C4-2B (cell line): ENCODE results near the gene ETV6.

ENCODE experiments used
- ZFX ChIP-seq: fragments of 450-650 bp; IDR thresholded peaks from 2 replicates; pipeline ENCODE4 v1.6.1; 2017
- TF ChIP-seq, protein P1 (sequence below): fragments of 450-650 bp; conservative IDR thresholded peaks from 2 replicates; pipeline ENCODE4 v1.5.1; 2017; ENCODE audit warnings: mild to moderate bottlenecking

DNA sequence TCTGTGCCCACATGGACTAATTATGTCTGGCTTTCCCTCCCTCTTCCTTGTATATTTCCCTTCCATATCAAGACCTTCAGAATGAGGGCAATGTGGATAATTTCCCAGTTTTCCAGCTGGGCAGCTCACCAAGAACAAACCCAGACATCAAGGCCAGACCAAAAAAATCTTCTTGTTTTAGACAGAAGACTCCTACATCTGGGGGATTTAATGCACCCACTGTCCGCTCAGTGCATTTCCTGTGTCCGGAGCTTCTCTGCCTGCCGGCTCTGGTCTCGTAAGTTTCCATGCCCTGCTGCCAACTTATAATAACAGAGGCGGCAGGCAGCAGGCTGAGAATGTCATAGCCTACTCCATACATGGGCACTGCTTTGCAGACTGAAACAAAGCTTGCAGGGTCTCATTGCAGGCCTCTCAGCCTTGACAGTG lies 214.0 kb downstream of the ETV6 start:
- TF ChIP-seq, protein P1, sequence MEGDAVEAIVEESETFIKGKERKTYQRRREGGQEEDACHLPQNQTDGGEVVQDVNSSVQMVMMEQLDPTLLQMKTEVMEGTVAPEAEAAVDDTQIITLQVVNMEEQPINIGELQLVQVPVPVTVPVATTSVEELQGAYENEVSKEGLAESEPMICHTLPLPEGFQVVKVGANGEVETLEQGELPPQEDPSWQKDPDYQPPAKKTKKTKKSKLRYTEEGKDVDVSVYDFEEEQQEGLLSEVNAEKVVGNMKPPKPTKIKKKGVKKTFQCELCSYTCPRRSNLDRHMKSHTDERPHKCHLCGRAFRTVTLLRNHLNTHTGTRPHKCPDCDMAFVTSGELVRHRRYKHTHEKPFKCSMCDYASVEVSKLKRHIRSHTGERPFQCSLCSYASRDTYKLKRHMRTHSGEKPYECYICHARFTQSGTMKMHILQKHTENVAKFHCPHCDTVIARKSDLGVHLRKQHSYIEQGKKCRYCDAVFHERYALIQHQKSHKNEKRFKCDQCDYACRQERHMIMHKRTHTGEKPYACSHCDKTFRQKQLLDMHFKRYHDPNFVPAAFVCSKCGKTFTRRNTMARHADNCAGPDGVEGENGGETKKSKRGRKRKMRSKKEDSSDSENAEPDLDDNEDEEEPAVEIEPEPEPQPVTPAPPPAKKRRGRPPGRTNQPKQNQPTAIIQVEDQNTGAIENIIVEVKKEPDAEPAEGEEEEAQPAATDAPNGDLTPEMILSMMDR = no peak
- no peak for TF ChIP-seq ZFX
